IMR-90 (cell line): ENCODE measurements around the gene CALR. TPM values are rescaled to one million over a fixed set of nuclear protein-coding genes. Genes with fewer than 3 reads are reported as not detected.

ENCODE experiments used
- ATAC-seq: fragments of 200-7000 bp; cut with Tn5 transposase; 2 replicates; pipeline ENCODE4 v1.9.1; 2020; ENCODE audit warnings: low read depth, mild to moderate bottlenecking, moderate library complexity
- BruUV-seq: library from RNA; stranded (reverse); fragments of 400-500 nt; replicated peaks from 2 replicates; lab custom pipeline; 2021; lab: Mats Ljungman, UMichigan
- CTCF ChIA-PET: fragments of 300-600 bp; formaldehyde crosslinking; extraction: SDS; loops from one replicate; lab custom pipeline; 2021; ENCODE audit warnings: antibody characterized with exemption; lab: Yijun Ruan, JAX
- POLR2A ChIA-PET: fragments of 300-600 bp; sonication (Branson Sonifier 250); formaldehyde crosslinking; loops from one replicate; lab custom pipeline; 2022; ENCODE audit warnings: antibody characterized with exemption; ENCODE audit not compliant: unreplicated experiment; lab: Charles Lee
- DNase-seq: peaks from one replicate; pipeline ENCODE4 v3.0.0; 2013
- H2AFZ ChIP-seq: replicated peaks from 2 replicates; pipeline ENCODE3; 2013; ENCODE audit warnings: low read length, mild to moderate bottlenecking; ENCODE audit not compliant: poor library complexity
- H2AK5ac ChIP-seq: 2 replicates; pipeline ENCODE4 v1.6.1; 2013; ENCODE audit warnings: low read depth, low read length, inconsistent platforms
- H2AK9ac ChIP-seq: replicated peaks from 2 replicates; pipeline ENCODE3; 2013; ENCODE audit warnings: mild to moderate bottlenecking, low read depth, low read length, moderate library complexity; ENCODE audit not compliant: poor library complexity
- H2BK120ac ChIP-seq: 2 replicates; pipeline ENCODE4 v1.6.1; 2013; ENCODE audit warnings: low read depth, low read length, inconsistent platforms
- H2BK15ac ChIP-seq: 3 replicates; pipeline ENCODE4 v1.6.1; 2013; ENCODE audit warnings: low read depth, low read length, inconsistent platforms
- H2BK20ac ChIP-seq: 2 replicates; pipeline ENCODE4 v1.6.1; 2013; ENCODE audit warnings: low read depth, mild to moderate bottlenecking, inconsistent platforms, low read length, moderate library complexity
- H2BK5ac ChIP-seq: 2 replicates; pipeline ENCODE4 v1.6.1; 2013; ENCODE audit warnings: mild to moderate bottlenecking, low read depth, low read length, inconsistent platforms; ENCODE audit not compliant: poor library complexity, severe bottlenecking
- H3K14ac ChIP-seq: replicated peaks from 2 replicates; pipeline ENCODE4 v1.6.1; 2013; ENCODE audit warnings: low read depth, low read length, inconsistent platforms
- H3K18ac ChIP-seq: 2 replicates; pipeline ENCODE4 v1.6.1; 2013; ENCODE audit warnings: low read depth, low read length, control low read depth
- H3K23ac ChIP-seq: 2 replicates; pipeline ENCODE4 v1.6.1; 2013; ENCODE audit warnings: low read depth, low read length, inconsistent platforms
- H3K27ac ChIP-seq: 2 replicates; pipeline ENCODE4 v1.5.1; 2013; ENCODE audit warnings: mild to moderate bottlenecking, control low read depth, low read length; ENCODE audit not compliant: insufficient read depth
- H3K27me3 ChIP-seq: 2 replicates; pipeline ENCODE4 v1.6.1; 2013; ENCODE audit warnings: low read length; ENCODE audit not compliant: control insufficient read depth, insufficient read depth
- H3K36me3 ChIP-seq: 2 replicates; pipeline ENCODE4 v1.6.1; 2013; ENCODE audit warnings: low read length, mixed read lengths; ENCODE audit not compliant: control insufficient read depth, insufficient read depth
- H3K4ac ChIP-seq: 2 replicates; pipeline ENCODE4 v1.6.1; 2013; ENCODE audit warnings: low read depth, low read length, inconsistent platforms
- H3K4me1 ChIP-seq: 2 replicates; pipeline ENCODE4 v1.6.1; 2013; ENCODE audit warnings: low read length, mixed read lengths; ENCODE audit not compliant: control insufficient read depth, insufficient read depth
- H3K4me2 ChIP-seq: 2 replicates; pipeline ENCODE4 v1.6.1; 2013; ENCODE audit warnings: low read depth, mild to moderate bottlenecking, control low read depth, low read length, moderate library complexity
- H3K4me3 ChIP-seq: 2 replicates; pipeline ENCODE4 v1.5.1; 2013; ENCODE audit warnings: low read depth, mild to moderate bottlenecking, control low read depth, low read length, moderate library complexity; ENCODE audit not compliant: insufficient read depth
- H3K56ac ChIP-seq: 2 replicates; pipeline ENCODE4 v1.6.1; 2013; ENCODE audit warnings: low read length, inconsistent platforms; ENCODE audit not compliant: insufficient read depth; ENCODE audit errors: extremely low read depth
- H3K79me1 ChIP-seq, 2 experiments: 2 replicates each; pipeline ENCODE4 v1.6.1; 2013; ENCODE audit warnings: low read length in 2 of 2, inconsistent platforms in 1 of 2, low read depth in 1 of 2
- H3K9ac ChIP-seq: 2 replicates; pipeline ENCODE4 v1.6.1; 2013; ENCODE audit warnings: low read depth, low read length, control low read depth
- H3K9me1 ChIP-seq: 2 replicates; pipeline ENCODE4 v1.6.1; 2013; ENCODE audit warnings: low read length, inconsistent platforms; ENCODE audit not compliant: insufficient read depth
- H3K9me3 ChIP-seq: 2 replicates; pipeline ENCODE4 v1.6.1; 2013; ENCODE audit warnings: low read length; ENCODE audit not compliant: control insufficient read depth, insufficient read depth
- H4K20me1 ChIP-seq: 2 replicates; pipeline ENCODE4 v1.6.1; 2013; ENCODE audit warnings: low read length, inconsistent platforms; ENCODE audit not compliant: insufficient read depth
- H4K5ac ChIP-seq: 2 replicates; pipeline ENCODE4 v1.6.1; 2013; ENCODE audit warnings: mild to moderate bottlenecking, low read depth, low read length, control low read depth
- H4K8ac ChIP-seq, 2 experiments: 2 replicates each; pipeline ENCODE4 v1.6.1; 2013; ENCODE audit warnings: low read depth in 2 of 2, low read length in 2 of 2, control low read depth in 1 of 2, inconsistent platforms in 1 of 2
- H4K91ac ChIP-seq: 2 replicates; pipeline ENCODE4 v1.6.1; 2013; ENCODE audit warnings: low read depth, low read length, inconsistent platforms; ENCODE audit not compliant: insufficient read depth
- BHLHE40 ChIP-seq: fragments of 150-350 bp; IDR thresholded peaks from 2 replicates; pipeline ENCODE4 v1.6.1; 2016; ENCODE audit warnings: mild to moderate bottlenecking, low read depth, low read length
- CEBPB ChIP-seq: IDR thresholded peaks from 2 replicates; pipeline ENCODE4 v1.6.1; 2012; ENCODE audit warnings: low read depth, low read length, improper control_type of control experiment
- CTCF ChIP-seq: conservative IDR thresholded peaks from 2 replicates; pipeline ENCODE4 v1.5.1; 2012; ENCODE audit warnings: mild to moderate bottlenecking, low read depth, low read length, improper control_type of control experiment
- ELK1 ChIP-seq: fragments of 150-350 bp; IDR thresholded peaks from 2 replicates; pipeline ENCODE4 v1.6.1; 2016; ENCODE audit warnings: low read depth, mild to moderate bottlenecking, low read length, moderate library complexity, borderline replicate concordance
- MAFK ChIP-seq: IDR thresholded peaks from 2 replicates; pipeline ENCODE4 v1.6.1; 2012; ENCODE audit warnings: low read depth, low read length, improper control_type of control experiment
- MAZ ChIP-seq: IDR thresholded peaks from 2 replicates; pipeline ENCODE4 v1.6.1; 2012; ENCODE audit warnings: low read depth, mild to moderate bottlenecking, low read length, improper control_type of control experiment, moderate library complexity, borderline replicate concordance
- MXI1 ChIP-seq: IDR thresholded peaks from 2 replicates; pipeline ENCODE4 v1.6.1; 2012; ENCODE audit warnings: low read depth, mild to moderate bottlenecking, low read length, moderate library complexity, borderline replicate concordance
- NFE2L2 ChIP-seq: fragments of 150-350 bp; IDR thresholded peaks from 2 replicates; pipeline ENCODE4 v1.6.1; 2016; ENCODE audit warnings: low read depth, mild to moderate bottlenecking, low read length
- RAD21 ChIP-seq: IDR thresholded peaks from 2 replicates; pipeline ENCODE4 v1.6.1; 2012; ENCODE audit warnings: low read length, improper control_type of control experiment
- RCOR1 ChIP-seq: IDR thresholded peaks from 2 replicates; pipeline ENCODE4 v1.6.1; 2012; ENCODE audit warnings: mild to moderate bottlenecking, low read length, improper control_type of control experiment; ENCODE audit not compliant: insufficient replicate concordance
- RFX5 ChIP-seq: IDR thresholded peaks from 2 replicates; pipeline ENCODE4 v1.8.0; 2012; ENCODE audit warnings: low read depth, mild to moderate bottlenecking, low read length, moderate library complexity
- SMC3 ChIP-seq: fragments of 150-350 bp; IDR thresholded peaks from 2 replicates; pipeline ENCODE4 v1.6.1; 2016; ENCODE audit warnings: low read depth, mild to moderate bottlenecking, antibody characterized with exemption, low read length, moderate library complexity
- USF2 ChIP-seq: fragments of 150-350 bp; IDR thresholded peaks from 2 replicates; pipeline ENCODE4 v1.6.1; 2017; ENCODE audit warnings: mild to moderate bottlenecking, antibody characterized with exemption, low read length, low read depth
- WGBS, 2 experiments: methylation state at CpG; one replicate each; pipeline versions ENCODE4 v1.1.5 to v1.1.7; 2013; ENCODE audit warnings: missing lambda C conversion rate in 2 of 2; ENCODE audit not compliant: insufficient read length in 1 of 2; ENCODE audit errors: extremely low coverage in 2 of 2; 5-methylcytosine and 5-hydroxymethylcytosine counted together
- dilution Hi-C: fragments of 300-500 bp; cut with HindIII; formaldehyde crosslinking; loops from one replicate; pipeline ENCODE4 v1.14.3; 2018; ENCODE audit warnings: low sequenced_read_pairs; ENCODE audit not compliant: unreplicated experiment
- in situ Hi-C: fragments of 300-500 bp; cut with MboI; formaldehyde crosslinking; loops from 3 replicates; pipeline ENCODE4 v1.14.3; 2019; ENCODE audit warnings: low sequenced_read_pairs, inconsistent platforms, mixed read lengths
- intact Hi-C: fragments of 100-400 bp; cut with micrococcal nuclease; formaldehyde crosslinking; loops from 2 replicates; pipeline ENCODE4 v1.10.0; 2022
- polyA plus RNA-seq, 3 experiments: library from polyadenylated mRNA; depleted of rRNA; stranded (reverse); fragments of >200 nt; gene quantifications; 2 replicates each; pipeline ENCODE4 v1.2.3, GENCODE V29; 2012; ENCODE audit warnings: low replicate concordance in 1 of 3
- total RNA-seq: library from RNA; depleted of rRNA; stranded (reverse); fragments of >200 nt; gene quantifications from 2 replicates; pipeline ENCODE4 v1.2.3, GENCODE V29; 2012

The CALR gene
- total and polyA plus RNA-seq, 2 of the 4 experiments (the other 2 are of a cell fraction) = 1,932 to 3,358 TPM

- Histone ChIP-seq H4K5ac (no peak overlapping the region), H2BK120ac (no peak overlapping the region), H3K4me2 (no peak overlapping the region), H4K20me1 (no peaks in the 10 kb centered on the region), H3K36me3 (peaks cover 26% of the 10 kb centered on the region), H2AK5ac (no peak overlapping the region), H2BK5ac (no peak overlapping the region), H2AFZ (peak overlapping the region; percentile 21), H2AK9ac (no peak overlapping the region), H2BK15ac (no peak overlapping the region), H3K4me1 (peaks cover 5% of the 10 kb centered on the region), H3K23ac (no peak overlapping the region), H2BK20ac (no peak overlapping the region), H3K27ac (no peak overlapping the region), H4K8ac (no peak overlapping the region), H3K4ac (no peak overlapping the region), H3K4me3 (no peak overlapping the region), H3K27me3 (no peaks in the 10 kb centered on the region), H3K9me3 (no peaks in the 10 kb centered on the region), H3K56ac (no peak overlapping the region), H3K79me1 (peaks cover 6 to 7% of the 10 kb centered on the region in 2 experiments; a peak in 3 of 4 replicates), H3K9ac (no peak overlapping the region), H3K9me1 (no peaks in the 10 kb centered on the region), H3K18ac (no peak overlapping the region), H3K14ac (no peak overlapping the region), H4K91ac (no peak overlapping the region)
- in situ Hi-C loops (no loop called here), dilution Hi-C loops (no loop called here), intact Hi-C loops (no loop called here)
- ATAC-seq = no peak
- no TSS peak for BruUV-seq
- DNase-seq = no peak
- TF ChIP-seq MAZ (no peak), BHLHE40 (no peak), ELK1 (no peak), RCOR1 (no peak), MAFK (no peak), NFE2L2 (no peak), RFX5 (no peak), USF2 (no peak), RAD21 (no peak), MXI1 (no peak), SMC3 (no peak), CEBPB (no peak), CTCF (no peak)
- CTCF ChIA-PET = no interaction called here
- POLR2A ChIA-PET = no interaction called here
- WGBS, 2 experiments = 95% methylated on average over 12 of the region's 17 CpGs; no CpG with 5 or more reads in 1 of the 2 experiments
Observed at GRCh38 chr19:12896460-12896859, 41.9 kb upstream of the CALR start.
